H9 (cell line): ENCODE data around the gene VEGFC. TPM values are rescaled to one million over a fixed set of nuclear protein-coding genes. Genes with fewer than 3 reads are reported as not detected.

ENCODE experiments used
- DNase-seq: peaks from one replicate; pipeline ENCODE4 v3.0.0-alpha.2; 2017
- H2AFZ ChIP-seq: one replicate; pipeline ENCODE4 v1.6.1; 2013; ENCODE audit warnings: mild to moderate bottlenecking, low read length, control low read depth, moderate library complexity
- H2AK5ac ChIP-seq: 2 replicates; pipeline ENCODE4 v1.6.1; 2013; ENCODE audit warnings: low read length, control low read depth, mixed read lengths; ENCODE audit not compliant: insufficient read length
- H2BK120ac ChIP-seq: one replicate; pipeline ENCODE4 v1.6.1; 2013; ENCODE audit warnings: low read depth, mild to moderate bottlenecking, low read length, control low read depth, inconsistent platforms; ENCODE audit not compliant: poor library complexity, severe bottlenecking
- H2BK12ac ChIP-seq: 2 replicates; pipeline ENCODE4 v1.6.1; 2013; ENCODE audit warnings: low read length, control low read depth, mixed read lengths, low read depth; ENCODE audit not compliant: insufficient read length
- H2BK15ac ChIP-seq: 2 replicates; pipeline ENCODE4 v1.6.1; 2013; ENCODE audit warnings: low read depth, low read length, control low read depth
- H2BK20ac ChIP-seq: one replicate; pipeline ENCODE4 v1.6.1; 2013; ENCODE audit warnings: low read depth, mild to moderate bottlenecking, low read length, control low read depth, inconsistent platforms; ENCODE audit not compliant: poor library complexity, severe bottlenecking
- H2BK5ac ChIP-seq: 2 replicates; pipeline ENCODE4 v1.6.1; 2013; ENCODE audit warnings: low read length, control low read depth, mixed read lengths; ENCODE audit not compliant: insufficient read length
- H3K14ac ChIP-seq: 2 replicates; pipeline ENCODE4 v1.6.1; 2013; ENCODE audit warnings: low read length, control low read depth; ENCODE audit not compliant: insufficient read depth
- H3K18ac ChIP-seq: 2 replicates; pipeline ENCODE4 v1.6.1; 2013; ENCODE audit warnings: low read depth, mild to moderate bottlenecking, mixed read lengths, low read length, control low read depth; ENCODE audit not compliant: insufficient read length
- H3K23ac ChIP-seq: 2 replicates; pipeline ENCODE4 v1.6.1; 2013; ENCODE audit warnings: low read length, control low read depth, mixed read lengths, low read depth; ENCODE audit not compliant: insufficient read length
- H3K23me2 ChIP-seq: 2 replicates; pipeline ENCODE4 v1.6.1; 2013; ENCODE audit warnings: low read depth, mild to moderate bottlenecking, mixed read lengths, low read length, control low read depth; ENCODE audit not compliant: insufficient read length, poor library complexity, severe bottlenecking
- H3K27ac ChIP-seq: 2 replicates; pipeline ENCODE4 v1.5.1; 2013; ENCODE audit warnings: low read length, control low read depth, mixed read lengths, low read depth; ENCODE audit not compliant: insufficient read length
- H3K27me3 ChIP-seq: 2 replicates; pipeline ENCODE4 v1.6.1; 2013; ENCODE audit warnings: low read length, control low read depth, inconsistent platforms; ENCODE audit not compliant: insufficient read depth
- H3K4ac ChIP-seq: 2 replicates; pipeline ENCODE4 v1.6.1; 2013; ENCODE audit warnings: low read depth, mild to moderate bottlenecking, control low read depth, inconsistent platforms, low read length, moderate library complexity
- H3K4me1 ChIP-seq: 2 replicates; pipeline ENCODE4 v1.6.1; 2013; ENCODE audit warnings: low read length, control low read depth, inconsistent platforms; ENCODE audit not compliant: insufficient read depth
- H3K4me2 ChIP-seq: 2 replicates; pipeline ENCODE4 v1.6.1; 2013; ENCODE audit warnings: low read length, control low read depth, mixed read lengths; ENCODE audit not compliant: insufficient read length, insufficient read depth
- H3K56ac ChIP-seq: 2 replicates; pipeline ENCODE4 v1.6.1; 2013; ENCODE audit warnings: low read depth, mild to moderate bottlenecking, mixed read lengths, low read length, control low read depth; ENCODE audit not compliant: insufficient read length
- H3K79me1 ChIP-seq: 2 replicates; pipeline ENCODE4 v1.6.1; 2013; ENCODE audit warnings: low read depth, mild to moderate bottlenecking, moderate library complexity, low read length, control low read depth, inconsistent platforms; ENCODE audit not compliant: insufficient read depth, poor library complexity, severe bottlenecking
- H3K79me2 ChIP-seq: 2 replicates; pipeline ENCODE4 v1.6.1; 2013; ENCODE audit warnings: low read length, control low read depth, inconsistent platforms; ENCODE audit not compliant: insufficient read depth
- H3K9ac ChIP-seq: 2 replicates; pipeline ENCODE4 v1.6.1; 2013; ENCODE audit warnings: low read length, control low read depth, mixed read lengths; ENCODE audit not compliant: insufficient read length; ENCODE audit errors: extremely low read depth
- H3K9me3 ChIP-seq: one replicate; pipeline ENCODE4 v1.6.1; 2013; ENCODE audit warnings: low read depth, low read length, inconsistent platforms; ENCODE audit not compliant: control insufficient read depth
- H3T11ph ChIP-seq: one replicate; pipeline ENCODE4 v1.6.1; 2013; ENCODE audit warnings: mild to moderate bottlenecking, low read length, control low read depth, inconsistent platforms
- H4K20me1 ChIP-seq: one replicate; pipeline ENCODE4 v1.6.1; 2013; ENCODE audit not compliant: control insufficient read depth, insufficient read length, insufficient read depth
- H4K5ac ChIP-seq: 2 replicates; pipeline ENCODE4 v1.6.1; 2013; ENCODE audit warnings: low read depth, mild to moderate bottlenecking, mixed read lengths, low read length, control low read depth; ENCODE audit not compliant: insufficient read length
- H4K8ac ChIP-seq: replicated peaks from 2 replicates; pipeline ENCODE4 v1.6.1; 2013; ENCODE audit warnings: low read length, control low read depth, mixed read lengths, low read depth; ENCODE audit not compliant: insufficient read length
- H4K91ac ChIP-seq: 2 replicates; pipeline ENCODE4 v1.6.1; 2013; ENCODE audit warnings: low read depth, mild to moderate bottlenecking, moderate library complexity, mixed read lengths, low read length, control low read depth; ENCODE audit not compliant: insufficient read length
- H3K27ac Mint-ChIP-seq, 3 experiments: 2 replicates in 2 of 3; 3 replicates in 1 of 3; pipeline ENCODE4 v1.8.0; 2020 to 2021; ENCODE audit warnings: mixed read lengths in 3 of 3, mild to moderate bottlenecking in 1 of 3, moderate library complexity in 1 of 3
- H3K27me3 Mint-ChIP-seq: 2 replicates; pipeline ENCODE4 v1.8.0; 2021; ENCODE audit warnings: low read depth, mild to moderate bottlenecking, moderate library complexity, mixed read lengths
- H3K36me3 Mint-ChIP-seq, 3 experiments: 2 replicates in 2 of 3; 3 replicates in 1 of 3; pipeline ENCODE4 v1.8.0; 2020 to 2021; ENCODE audit warnings: low read depth in 3 of 3, mixed read lengths in 3 of 3; ENCODE audit not compliant: insufficient read depth in 1 of 3
- H3K4me1 Mint-ChIP-seq, 2 experiments: 2 replicates each; pipeline ENCODE4 v1.8.0; 2020; ENCODE audit warnings: mixed read lengths in 2 of 2
- H3K4me3 Mint-ChIP-seq, 2 experiments: 2 replicates in 1 of 2; 3 replicates in 1 of 2; pipeline ENCODE4 v1.8.0; 2020 to 2021; ENCODE audit warnings: mild to moderate bottlenecking in 2 of 2, mixed read lengths in 2 of 2, moderate library complexity in 1 of 2
- H3K9me3 Mint-ChIP-seq, 2 experiments: 2 replicates in 1 of 2; 3 replicates in 1 of 2; pipeline ENCODE4 v1.8.0; 2020; ENCODE audit warnings: mild to moderate bottlenecking in 2 of 2, mixed read lengths in 2 of 2, moderate library complexity in 1 of 2
- CTCF ChIP-seq: fragments of 200-600 bp; sonication (generic); conservative IDR thresholded peaks from 3 replicates; pipeline ENCODE4 v1.8.0; 2021; ENCODE audit warnings: antibody characterized with exemption, mild to moderate bottlenecking
- WGBS: extraction: QIAGEN DNeasy Blood & Tissue Kit; methylation state at CpG from one replicate; pipeline ENCODE4 v1.1.7; 2013; ENCODE audit warnings: missing lambda C conversion rate, low lambda C conversion rate, mixed read lengths; ENCODE audit not compliant: insufficient read length; ENCODE audit errors: extremely low coverage; 5-methylcytosine and 5-hydroxymethylcytosine counted together
- total RNA-seq: library from RNA; stranded (reverse); gene quantifications from 2 replicates; pipeline ENCODE4 v1.2.1, GENCODE V29; 2021

Gene VEGFC
- total RNA-seq, 1 experiment from 2014 or later: 0.46 TPM

- H3K23me2 ChIP-seq: peaks cover 5% of the 10 kb centered on the region
- DNase-seq: no peak
- no peak overlapping the region for H2BK12ac ChIP-seq
- H2BK5ac ChIP-seq: no peak overlapping the region
- no peak overlapping the region for H3K4me2 ChIP-seq
- peaks cover 2% of the 10 kb centered on the region; the same call in 1 of the 2 replicates for H3K27me3 ChIP-seq
- no peak overlapping the region for H3T11ph ChIP-seq
- H3K9me3 ChIP-seq: no peaks in the 10 kb centered on the region
- no peaks in the 10 kb centered on the region for H3K79me2 ChIP-seq
- H3K79me1 ChIP-seq: no peaks in the 10 kb centered on the region
- no CpG with 5 or more reads among the region's 8 CpGs for WGBS
- no peaks in the 10 kb centered on the region for H3K9me3 Mint-ChIP-seq
- no peak overlapping the region for H4K5ac ChIP-seq
- H3K4me1 Mint-ChIP-seq: peaks cover 6 to 9% of the 10 kb centered on the region in 2 experiments; a peak in 3 of 4 replicates
- no peak overlapping the region for H2BK15ac ChIP-seq
- H4K91ac ChIP-seq: no peak overlapping the region
- no peak overlapping the region for H3K14ac ChIP-seq
- H2AFZ ChIP-seq: no peak overlapping the region
- TF ChIP-seq CTCF: no peak
- H3K27ac ChIP-seq: no peak overlapping the region
- H3K4me3 Mint-ChIP-seq: no peak overlapping the region
- H4K20me1 ChIP-seq: no peaks in the 10 kb centered on the region
- no peak overlapping the region for H3K23ac ChIP-seq
- no peak overlapping the region for H3K56ac ChIP-seq
- H2AK5ac ChIP-seq: no peak overlapping the region
- no peak overlapping the region for H4K8ac ChIP-seq
- H3K36me3 Mint-ChIP-seq: no peaks in the 10 kb centered on the region
- H3K27ac Mint-ChIP-seq: no peak overlapping the region
- no peak overlapping the region for H2BK120ac ChIP-seq
- H3K18ac ChIP-seq: no peak overlapping the region
- H2BK20ac ChIP-seq: no peak overlapping the region
- H3K9ac ChIP-seq: no peak overlapping the region
- no peaks in the 10 kb centered on the region for H3K4me1 ChIP-seq
- H3K4ac ChIP-seq: no peak overlapping the region
- H3K27me3 Mint-ChIP-seq: peaks cover 25% of the 10 kb centered on the region
Measured at GRCh38 chr4:176788248-176788647, 4.5 kb downstream of the VEGFC start.
